GM12891 (cell line): ENCODE results near the gene GTF3C4.

ENCODE experiments used
- PAX5 ChIP-seq: IDR thresholded peaks from 2 replicates; pipeline ENCODE4 v1.6.1; 2011; ENCODE audit warnings: low read length, moderate library complexity, mild to moderate bottlenecking; ENCODE audit not compliant: insufficient read depth, severe bottlenecking
- POLR2A ChIP-seq: IDR thresholded peaks from 2 replicates; pipeline ENCODE4 v1.6.1; 2011; ENCODE audit warnings: low read depth, low read length, control low read depth
- POLR2AphosphoS5 ChIP-seq: IDR thresholded peaks from 2 replicates; pipeline ENCODE4 v1.6.1; 2011; ENCODE audit warnings: low read depth, low read length, control low read depth
- SPI1 ChIP-seq: IDR thresholded peaks from 2 replicates; pipeline ENCODE4 v1.6.1; 2011; ENCODE audit warnings: low read depth, low read length, control low read depth
- TAF1 ChIP-seq: IDR thresholded peaks from 2 replicates; pipeline ENCODE4 v1.6.1; 2011; ENCODE audit warnings: low read depth, low read length, control low read depth

DNA sequence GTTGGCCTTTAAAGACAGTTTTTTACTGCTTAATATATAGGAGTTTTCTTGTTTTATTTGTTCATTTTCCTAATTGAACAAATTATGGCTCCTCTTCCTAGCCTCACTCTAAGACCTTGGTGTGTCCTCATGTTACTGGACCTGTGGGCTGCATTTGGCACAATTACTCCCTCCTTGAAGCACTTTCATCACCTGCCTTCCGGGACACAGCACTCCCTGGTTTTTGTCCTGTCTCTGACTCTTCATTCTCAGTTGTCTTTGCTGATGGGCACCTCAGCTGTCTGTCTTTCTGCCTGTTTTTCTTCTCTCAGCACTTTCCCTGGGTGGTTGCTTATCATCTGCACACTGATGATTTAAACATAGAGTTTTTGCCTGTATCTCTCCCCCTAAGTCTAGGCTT, 13.6 kb downstream of the GTF3C4 start:
- TF ChIP-seq POLR2AphosphoS5 = no peak
- no peak for TF ChIP-seq POLR2A
- no peak for TF ChIP-seq TAF1
- TF ChIP-seq SPI1 = no peak
- TF ChIP-seq PAX5 = no peak
